Panc1 (cell line): ENCODE results near the gene SEMA3G. TPM values are rescaled to one million over a fixed set of nuclear protein-coding genes. Genes with fewer than 3 reads are reported as not detected.

Experiments
- ATAC-seq: fragments of 200-7000 bp; cut with Tn5 transposase; 2 replicates; pipeline ENCODE4 v1.9.1; 2020; ENCODE audit warnings: mild to moderate bottlenecking, moderate library complexity
- BruUV-seq: library from RNA; stranded (reverse); fragments of 400-500 nt; replicated peaks from 2 replicates; lab custom pipeline; 2021; lab: Mats Ljungman, UMichigan
- CTCF ChIA-PET: fragments of 300-600 bp; sonication (Branson Sonifier 250); formaldehyde crosslinking; loops from one replicate; lab custom pipeline; 2022; ENCODE audit warnings: antibody characterized with exemption; lab: Charles Lee
- POLR2A ChIA-PET: fragments of 300-600 bp; sonication (Branson Sonifier 250); formaldehyde crosslinking; loops from one replicate; lab custom pipeline; 2022; ENCODE audit warnings: antibody characterized with exemption; lab: Charles Lee
- DNase-seq: peaks from one replicate; pipeline ENCODE4 v3.0.0-alpha.2; 2010; ENCODE audit warnings: low read depth, low spot score
- H3K27ac ChIP-seq: 2 replicates; pipeline ENCODE4 v1.5.1; 2011; ENCODE audit warnings: mild to moderate bottlenecking, low read length, inconsistent platforms
- H3K27me3 ChIP-seq: fragments of 200-500 bp; sonication (Bioruptor generic); 2 replicates; pipeline ENCODE4 v1.6.0; 2014; ENCODE audit warnings: low read length, inconsistent platforms; ENCODE audit not compliant: control insufficient read depth, insufficient read depth
- H3K36me3 ChIP-seq: fragments of 200-500 bp; sonication (Bioruptor generic); 2 replicates; pipeline ENCODE4 v1.5.1; 2014; ENCODE audit warnings: inconsistent platforms, mild to moderate bottlenecking, low read length, moderate library complexity; ENCODE audit not compliant: control insufficient read depth, insufficient read depth
- H3K4me1 ChIP-seq: 2 replicates; pipeline ENCODE4 v1.5.1; 2011; ENCODE audit warnings: inconsistent platforms, mild to moderate bottlenecking, low read length, moderate library complexity; ENCODE audit not compliant: control insufficient read depth, insufficient read depth
- H3K4me3 ChIP-seq, 2 experiments: 2 replicates each; pipeline ENCODE4 v1.5.1; 2011 to 2012; ENCODE audit warnings: low read depth in 2 of 2, low read length in 2 of 2, mild to moderate bottlenecking in 2 of 2, inconsistent platforms in 1 of 2, moderate library complexity in 1 of 2
- H3K9me3 ChIP-seq: fragments of 200-500 bp; sonication (Bioruptor generic); 2 replicates; pipeline ENCODE4 v1.5.1; 2014; ENCODE audit warnings: low read depth, mild to moderate bottlenecking, inconsistent platforms, low read length, moderate library complexity; ENCODE audit not compliant: control insufficient read depth, insufficient read depth
- POLR2AphosphoS5 ChIP-seq: IDR thresholded peaks from 2 replicates; pipeline ENCODE4 v1.6.1; 2012; ENCODE audit warnings: mild to moderate bottlenecking, low read depth, low read length, moderate library complexity
- SIN3A ChIP-seq: IDR thresholded peaks from 2 replicates; pipeline ENCODE4 v1.6.1; 2012; ENCODE audit warnings: low read depth, mild to moderate bottlenecking, low read length, moderate library complexity, borderline replicate concordance; ENCODE audit not compliant: insufficient read depth
- TCF7L2 ChIP-seq: IDR thresholded peaks from 2 replicates; pipeline ENCODE4 v1.6.1; 2011; ENCODE audit warnings: mild to moderate bottlenecking, low read depth, low read length, inconsistent platforms
- in situ Hi-C: cut with HindIII; loops from 2 replicates; pipeline ENCODE4 v1.10.0; 2016; ENCODE audit warnings: low sequenced_read_pairs, low pct_unique_long_range_greater_than_20kb
- intact Hi-C: fragments of 100-400 bp; cut with micrococcal nuclease; formaldehyde crosslinking; loops from one replicate; pipeline ENCODE4 v1.10.0; 2022; ENCODE audit not compliant: unreplicated experiment
- total RNA-seq: library from RNA; stranded (reverse); gene quantifications from one replicate; pipeline ENCODE4 v1.2.1, GENCODE V29; 2021; ENCODE audit not compliant: unreplicated experiment
- TF ChIP-seq, protein P1 (sequence below): fragments of 450-650 bp; IDR thresholded peaks from 2 replicates; pipeline ENCODE4 v1.5.1; 2017; ENCODE audit warnings: mild to moderate bottlenecking
- TF ChIP-seq, protein P2 (sequence below), 2 experiments: IDR thresholded peaks; 2 replicates each; pipeline ENCODE4 v1.6.1; 2011 to 2012; ENCODE audit warnings: low read depth in 2 of 2, control low read depth in 1 of 2, low read length in 1 of 2, mild to moderate bottlenecking in 1 of 2, moderate library complexity in 1 of 2; ENCODE audit not compliant: insufficient read depth in 1 of 2

Gene SEMA3G
- total RNA-seq, 1 experiment from 2014 or later: 1.6 TPM

DNA sequence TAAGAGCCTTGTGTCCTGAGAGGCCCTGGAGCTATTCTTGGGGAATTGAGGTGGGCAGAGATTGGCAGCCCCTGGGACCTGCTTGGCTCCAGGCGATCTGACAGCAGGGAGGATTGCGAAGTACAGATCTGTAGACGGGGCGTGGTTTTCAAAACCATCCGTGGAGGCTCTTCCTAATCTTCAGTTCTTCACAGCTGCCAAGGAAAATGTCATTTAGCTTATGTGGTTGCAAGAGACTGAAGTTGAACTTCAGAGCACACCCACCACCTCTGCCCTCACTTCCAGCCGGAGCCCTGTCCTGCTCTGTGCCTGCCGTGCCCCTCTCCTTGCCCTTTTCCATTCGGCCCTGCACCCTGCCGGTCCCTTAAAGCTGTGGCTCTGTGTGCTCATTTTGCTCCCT lies 23.4 kb upstream of the SEMA3G start:
- H3K27ac ChIP-seq: no peak overlapping the region
- no TSS peak for BruUV-seq
- intact Hi-C loops: no loop called here
- H3K9me3 ChIP-seq: no peaks in the 10 kb centered on the region
- no peak overlapping the region for H3K4me3 ChIP-seq
- no peaks in the 10 kb centered on the region for H3K4me1 ChIP-seq
- in situ Hi-C loops: no loop called here
- TF ChIP-seq, protein P1, sequence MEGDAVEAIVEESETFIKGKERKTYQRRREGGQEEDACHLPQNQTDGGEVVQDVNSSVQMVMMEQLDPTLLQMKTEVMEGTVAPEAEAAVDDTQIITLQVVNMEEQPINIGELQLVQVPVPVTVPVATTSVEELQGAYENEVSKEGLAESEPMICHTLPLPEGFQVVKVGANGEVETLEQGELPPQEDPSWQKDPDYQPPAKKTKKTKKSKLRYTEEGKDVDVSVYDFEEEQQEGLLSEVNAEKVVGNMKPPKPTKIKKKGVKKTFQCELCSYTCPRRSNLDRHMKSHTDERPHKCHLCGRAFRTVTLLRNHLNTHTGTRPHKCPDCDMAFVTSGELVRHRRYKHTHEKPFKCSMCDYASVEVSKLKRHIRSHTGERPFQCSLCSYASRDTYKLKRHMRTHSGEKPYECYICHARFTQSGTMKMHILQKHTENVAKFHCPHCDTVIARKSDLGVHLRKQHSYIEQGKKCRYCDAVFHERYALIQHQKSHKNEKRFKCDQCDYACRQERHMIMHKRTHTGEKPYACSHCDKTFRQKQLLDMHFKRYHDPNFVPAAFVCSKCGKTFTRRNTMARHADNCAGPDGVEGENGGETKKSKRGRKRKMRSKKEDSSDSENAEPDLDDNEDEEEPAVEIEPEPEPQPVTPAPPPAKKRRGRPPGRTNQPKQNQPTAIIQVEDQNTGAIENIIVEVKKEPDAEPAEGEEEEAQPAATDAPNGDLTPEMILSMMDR: no peak
- no peaks in the 10 kb centered on the region for H3K36me3 ChIP-seq
- ChIA-PET CTCF (no interaction called here), POLR2A (no interaction called here)
- no peak for DNase-seq
- H3K27me3 ChIP-seq: no peaks in the 10 kb centered on the region
- ATAC-seq: no peak

DNA sequence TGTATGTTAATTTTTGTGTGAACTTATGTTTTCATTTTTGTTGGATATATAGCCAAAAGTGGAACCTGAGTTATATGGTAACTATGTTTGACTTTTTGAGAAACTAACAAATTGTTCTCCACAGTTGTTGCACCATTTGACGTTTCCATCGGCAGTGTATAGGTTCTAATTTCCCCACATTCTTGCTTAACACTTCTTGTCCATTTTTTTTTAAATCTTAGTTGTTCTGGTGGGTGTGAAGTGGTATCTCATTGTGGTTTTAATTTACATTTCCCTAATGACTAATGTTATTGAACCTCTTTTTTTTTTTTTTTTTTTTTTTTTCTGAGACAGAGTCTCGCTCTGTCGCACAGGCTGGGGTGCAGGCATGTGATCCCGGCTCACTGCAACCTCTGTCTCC lies 18.5 kb upstream of the SEMA3G start:
- POLR2A ChIA-PET: no interaction called here
- intact Hi-C loops (no loop called here), in situ Hi-C loops (no loop called here)
- BruUV-seq: no TSS peak
- Histone ChIP-seq H3K36me3 (no peaks in the 10 kb centered on the region), H3K27ac (no peak overlapping the region), H3K9me3 (no peaks in the 10 kb centered on the region), H3K4me3 (no peak overlapping the region), H3K4me1 (no peaks in the 10 kb centered on the region), H3K27me3 (no peaks in the 10 kb centered on the region)
- CTCF ChIA-PET: no interaction called here
- TF ChIP-seq, protein P1: no peak
- no peak for TF ChIP-seq POLR2AphosphoS5
- no peak for TF ChIP-seq SIN3A
- no peak for TF ChIP-seq TCF7L2
- TF ChIP-seq, protein P2, sequence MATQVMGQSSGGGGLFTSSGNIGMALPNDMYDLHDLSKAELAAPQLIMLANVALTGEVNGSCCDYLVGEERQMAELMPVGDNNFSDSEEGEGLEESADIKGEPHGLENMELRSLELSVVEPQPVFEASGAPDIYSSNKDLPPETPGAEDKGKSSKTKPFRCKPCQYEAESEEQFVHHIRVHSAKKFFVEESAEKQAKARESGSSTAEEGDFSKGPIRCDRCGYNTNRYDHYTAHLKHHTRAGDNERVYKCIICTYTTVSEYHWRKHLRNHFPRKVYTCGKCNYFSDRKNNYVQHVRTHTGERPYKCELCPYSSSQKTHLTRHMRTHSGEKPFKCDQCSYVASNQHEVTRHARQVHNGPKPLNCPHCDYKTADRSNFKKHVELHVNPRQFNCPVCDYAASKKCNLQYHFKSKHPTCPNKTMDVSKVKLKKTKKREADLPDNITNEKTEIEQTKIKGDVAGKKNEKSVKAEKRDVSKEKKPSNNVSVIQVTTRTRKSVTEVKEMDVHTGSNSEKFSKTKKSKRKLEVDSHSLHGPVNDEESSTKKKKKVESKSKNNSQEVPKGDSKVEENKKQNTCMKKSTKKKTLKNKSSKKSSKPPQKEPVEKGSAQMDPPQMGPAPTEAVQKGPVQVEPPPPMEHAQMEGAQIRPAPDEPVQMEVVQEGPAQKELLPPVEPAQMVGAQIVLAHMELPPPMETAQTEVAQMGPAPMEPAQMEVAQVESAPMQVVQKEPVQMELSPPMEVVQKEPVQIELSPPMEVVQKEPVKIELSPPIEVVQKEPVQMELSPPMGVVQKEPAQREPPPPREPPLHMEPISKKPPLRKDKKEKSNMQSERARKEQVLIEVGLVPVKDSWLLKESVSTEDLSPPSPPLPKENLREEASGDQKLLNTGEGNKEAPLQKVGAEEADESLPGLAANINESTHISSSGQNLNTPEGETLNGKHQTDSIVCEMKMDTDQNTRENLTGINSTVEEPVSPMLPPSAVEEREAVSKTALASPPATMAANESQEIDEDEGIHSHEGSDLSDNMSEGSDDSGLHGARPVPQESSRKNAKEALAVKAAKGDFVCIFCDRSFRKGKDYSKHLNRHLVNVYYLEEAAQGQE (IDR thresholded peaks at IDR 0.05; ENCODE audit: insufficient read depth in 1 of 2, low read depth in 2 of 2, low read length in 1 of 2): no peak
- ATAC-seq: no peak
- no peak for DNase-seq
